Thyroid gland (tissue), 4 donors: Measurements from ENCODE around the gene PRMT3.

Experiments used
- POLR2A ChIP-seq, 2 donors: fragments of 450-650 bp; IDR thresholded peaks; one replicate each; pipeline ENCODE4 v1.6.1; 2017; ENCODE audit warnings: antibody characterized with exemption in 2 of 2, mild to moderate bottlenecking in 2 of 2, moderate library complexity in 1 of 2
- TF ChIP-seq, protein P1 (sequence below), 6 experiments: fragments of 200-600 bp in 3 of 6; fragments of 450-650 bp in 3 of 6; sonication (generic) in 3 of 6; IDR thresholded peaks; one replicate each; pipeline ENCODE4 v1.5.1; 2016 to 2019; ENCODE audit warnings: antibody characterized with exemption in 6 of 6, mild to moderate bottlenecking in 2 of 6, inconsistent platforms in 1 of 6, moderate library complexity in 1 of 6

DNA sequence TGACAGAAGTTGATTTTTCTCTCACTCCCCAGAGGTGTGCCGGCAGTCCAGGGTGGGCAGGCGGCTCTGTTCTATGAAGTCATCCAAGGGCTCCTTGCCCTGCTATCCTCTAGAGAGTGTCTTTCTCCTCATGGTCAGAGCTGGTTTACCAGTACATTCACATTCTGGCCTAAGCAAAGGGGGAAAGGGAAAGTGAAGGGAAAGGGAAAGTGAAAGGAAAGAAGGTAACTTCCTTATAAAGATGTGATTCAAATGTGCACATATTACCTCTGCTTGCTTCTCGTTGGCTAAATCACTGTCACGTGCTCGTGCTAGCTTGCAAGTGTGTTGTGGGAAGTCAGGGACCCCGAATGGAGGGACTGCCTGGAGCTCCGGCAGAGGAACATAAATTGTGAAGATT is 26.9 kb upstream of the PRMT3 start:
- TF ChIP-seq, protein P1, sequence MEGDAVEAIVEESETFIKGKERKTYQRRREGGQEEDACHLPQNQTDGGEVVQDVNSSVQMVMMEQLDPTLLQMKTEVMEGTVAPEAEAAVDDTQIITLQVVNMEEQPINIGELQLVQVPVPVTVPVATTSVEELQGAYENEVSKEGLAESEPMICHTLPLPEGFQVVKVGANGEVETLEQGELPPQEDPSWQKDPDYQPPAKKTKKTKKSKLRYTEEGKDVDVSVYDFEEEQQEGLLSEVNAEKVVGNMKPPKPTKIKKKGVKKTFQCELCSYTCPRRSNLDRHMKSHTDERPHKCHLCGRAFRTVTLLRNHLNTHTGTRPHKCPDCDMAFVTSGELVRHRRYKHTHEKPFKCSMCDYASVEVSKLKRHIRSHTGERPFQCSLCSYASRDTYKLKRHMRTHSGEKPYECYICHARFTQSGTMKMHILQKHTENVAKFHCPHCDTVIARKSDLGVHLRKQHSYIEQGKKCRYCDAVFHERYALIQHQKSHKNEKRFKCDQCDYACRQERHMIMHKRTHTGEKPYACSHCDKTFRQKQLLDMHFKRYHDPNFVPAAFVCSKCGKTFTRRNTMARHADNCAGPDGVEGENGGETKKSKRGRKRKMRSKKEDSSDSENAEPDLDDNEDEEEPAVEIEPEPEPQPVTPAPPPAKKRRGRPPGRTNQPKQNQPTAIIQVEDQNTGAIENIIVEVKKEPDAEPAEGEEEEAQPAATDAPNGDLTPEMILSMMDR (IDR thresholded peaks at IDR 0.05), result no peak
- TF ChIP-seq POLR2A (IDR thresholded peaks at IDR 0.05), result no peak
